Stimulated activated CD4-positive, alpha-beta T cell treated with anti-CD3 and anti-CD28 coated beads, Interleukin-4, amount 100 ng/mL, for 24 hours (primary cell): Measurements from ENCODE around the gene CUX1.
"Not testable (repeated sequence)": the region's sequence is repeated elsewhere in the genome, so short reads cannot be mapped to it uniquely, and the experiment has no call there.

Experiments
- DNase-seq: peaks from one replicate; pipeline ENCODE4 v3.0.0-alpha.2; 2020

CUX1 gene

GRCh38 chr7:101854084-101854865 lies 36.8 kb downstream of the CUX1 start:
- no peak for DNase-seq

- peak; percentile 78 for DNase-seq
Observed at GRCh38 chr7:101856473-101857357, 39.3 kb downstream of the CUX1 start.

- DNase-seq: no peak
Observed at GRCh38 chr7:101857358-101857811, 40.0 kb downstream of the CUX1 start.

GRCh38 chr7:101858437-101859385 lies 41.3 kb downstream of the CUX1 start:
- no peak for DNase-seq

GRCh38 chr7:101859411-101860106 lies 42.1 kb downstream of the CUX1 start:
- no peak for DNase-seq

GRCh38 chr7:101860316-101861217 lies 43.1 kb downstream of the CUX1 start:
- DNase-seq: no peak

GRCh38 chr7:101861218-101861775 lies 43.9 kb downstream of the CUX1 start:
- DNase-seq: no peak

GRCh38 chr7:101862280-101863220 lies 45.1 kb downstream of the CUX1 start:
- no peak for DNase-seq

- DNase-seq: no peak
Observed at GRCh38 chr7:101863598-101863997, 46.2 kb downstream of the CUX1 start.

GRCh38 chr7:101864039-101864438 lies 46.6 kb downstream of the CUX1 start:
- no peak for DNase-seq

GRCh38 chr7:101865031-101865430 lies 47.6 kb downstream of the CUX1 start:
- no peak for DNase-seq

- no peak for DNase-seq
Observed at GRCh38 chr7:101865455-101865854, 48.0 kb downstream of the CUX1 start.

- DNase-seq: no peak
Observed at GRCh38 chr7:101866328-101866727, 48.9 kb downstream of the CUX1 start.

- DNase-seq: no peak
Observed at GRCh38 chr7:101867265-101867664, 49.8 kb downstream of the CUX1 start.

- DNase-seq: not testable (repeated sequence)
Observed at GRCh38 chr7:101867681-101868080, 50.3 kb downstream of the CUX1 start.

- no peak for DNase-seq
Observed at GRCh38 chr7:101868191-101868950, 50.9 kb downstream of the CUX1 start.

GRCh38 chr7:101869026-101869900 lies 51.8 kb downstream of the CUX1 start:
- no peak for DNase-seq

- DNase-seq: no peak
Observed at GRCh38 chr7:101869901-101870290, 52.5 kb downstream of the CUX1 start.
